A549 (cell line): ENCODE results near the gene RBSN. TPM values are rescaled to one million over a fixed set of nuclear protein-coding genes. Genes with fewer than 3 reads are reported as not detected.

Source experiments
- ATAC-seq, 2 experiments: fragments of 200-7000 bp in 1 of 2; fragments of >200 bp in 1 of 2; cut with Nextera tagmentation in 1 of 2; cut with Tn5 transposase in 1 of 2; 3 replicates each; pipeline versions ENCODE4 v1.8.0 to v1.9.1; 2018 to 2020; ENCODE audit warnings: mild to moderate bottlenecking in 1 of 2, moderate library complexity in 1 of 2
- CTCF ChIA-PET: fragments of 300-600 bp; sonication (Branson Sonifier 250); formaldehyde crosslinking; extraction: SDS; loops from one replicate; lab custom pipeline; 2021; ENCODE audit warnings: antibody characterized with exemption, inconsistent platforms; lab: Yijun Ruan, JAX
- POLR2A ChIA-PET: fragments of 350-600 bp; formaldehyde crosslinking; extraction: SDS; loops from one replicate; lab custom pipeline; 2021; ENCODE audit warnings: antibody characterized with exemption, inconsistent platforms; lab: Yijun Ruan, JAX
- DNase-seq, 2 experiments: peaks; one replicate each; pipeline versions ENCODE4 v3.0.0 to v3.0.0-alpha.2; 2011 to 2016; ENCODE audit warnings: low read depth in 1 of 2, low spot score in 1 of 2
- FAIRE-seq: peaks from 2 replicates; lab custom pipeline; 2011; peaks lifted over from hg19 to GRCh38; lab: Jason Lieb, UNC
- H3K27ac ChIP-seq, 2 experiments: fragments of >200 bp; sonication (Bioruptor Twin); formaldehyde crosslinking; 3 replicates each; pipeline ENCODE4 v1.5.1; 2016 to 2017
- H3K4me1 ChIP-seq: fragments of >200 bp; sonication (Bioruptor Twin); formaldehyde crosslinking; 3 replicates; pipeline ENCODE4 v1.6.1; 2016
- H3K4me2 ChIP-seq: fragments of >200 bp; sonication (Bioruptor Twin); formaldehyde crosslinking; 3 replicates; pipeline ENCODE4 v1.6.1; 2016
- H3K4me3 ChIP-seq: fragments of >200 bp; sonication (Bioruptor Twin); formaldehyde crosslinking; 3 replicates; pipeline ENCODE4 v1.5.1; 2016
- H3K9me3 ChIP-seq: fragments of >200 bp; sonication (Bioruptor Twin); formaldehyde crosslinking; 3 replicates; pipeline ENCODE4 v1.6.1; 2016
- EP300 ChIP-seq, 2 experiments: fragments of >200 bp; sonication (Bioruptor Twin); formaldehyde crosslinking; IDR thresholded peaks; 2 replicates in 1 of 2; 3 replicates in 1 of 2; pipeline ENCODE4 v1.6.1; 2016 to 2017
- HEYL ChIP-seq: fragments of 250-450 bp; sonication (Bioruptor Pico); IDR thresholded peaks from 2 replicates; pipeline ENCODE4 v1.8.0; 2021; ENCODE audit warnings: mild to moderate bottlenecking, moderate library complexity
- HOXB5 ChIP-seq: fragments of 250-450 bp; sonication (Bioruptor Pico); IDR thresholded peaks from 2 replicates; pipeline ENCODE4 v1.5.0; 2020; ENCODE audit warnings: mild to moderate bottlenecking, moderate library complexity
- JUNB ChIP-seq: fragments of >200 bp; sonication (Bioruptor Twin); formaldehyde crosslinking; IDR thresholded peaks from 2 replicates; pipeline ENCODE4 v1.6.1; 2016
- KDM1A ChIP-seq: fragments of 200-600 bp; sonication (generic); IDR thresholded peaks from 2 replicates; pipeline ENCODE4 v1.6.1; 2016; ENCODE audit warnings: low read depth, mild to moderate bottlenecking
- MYC ChIP-seq: IDR thresholded peaks from 2 replicates; pipeline ENCODE4 v1.6.1; 2012; ENCODE audit warnings: mild to moderate bottlenecking, inconsistent platforms, low read length, improper control_type of control experiment, borderline replicate concordance
- POLR2A ChIP-seq: IDR thresholded peaks from 2 replicates; pipeline ENCODE4 v1.6.1; 2012; ENCODE audit warnings: mild to moderate bottlenecking, low read length
- RNF2 ChIP-seq: fragments of 200-600 bp; sonication (generic); IDR thresholded peaks from 2 replicates; pipeline ENCODE4 v1.6.1; 2016; ENCODE audit warnings: low read depth, mild to moderate bottlenecking, antibody characterized with exemption, moderate library complexity, borderline replicate concordance
- SREBF2 ChIP-seq: fragments of 450-650 bp; IDR thresholded peaks from 2 replicates; pipeline ENCODE4 v1.6.1; 2014; ENCODE audit warnings: mild to moderate bottlenecking, moderate library complexity
- ZNF302 ChIP-seq: fragments of 250-450 bp; sonication (Bioruptor Pico); IDR thresholded peaks from 2 replicates; pipeline ENCODE4 v1.9.0; 2021; ENCODE audit warnings: inconsistent platforms, mild to moderate bottlenecking, moderate library complexity
- ZSCAN20 ChIP-seq: fragments of 250-450 bp; sonication (Bioruptor Pico); IDR thresholded peaks from 2 replicates; pipeline ENCODE4 v1.8.0; 2022; ENCODE audit warnings: mild to moderate bottlenecking, moderate library complexity
- WGBS: methylation state at CpG from one replicate; pipeline ENCODE4 v1.1.6; 2017; ENCODE audit errors: missing lambda C conversion rate; 5-methylcytosine and 5-hydroxymethylcytosine counted together
- polyA plus RNA-seq, 4 experiments: library from polyadenylated mRNA; depleted of rRNA in 3 of 4; stranded (reverse); fragments of >200 nt; fragmentation: RNase III in 1 of 4; extraction: RNeasy Plus Mini Kit Qiagen cat#74134 plus additional on column Dnase treatment in 1 of 4; gene quantifications; 2 replicates in 3 of 4; 3 replicates in 1 of 4; pipeline ENCODE4 v1.2.3, GENCODE V29; 2011 to 2017
- TF ChIP-seq, protein P1 (sequence below): fragments of 250-450 bp; sonication (Bioruptor Pico); IDR thresholded peaks from 2 replicates; pipeline ENCODE4 v1.5.0; 2020; ENCODE audit warnings: low read depth, mild to moderate bottlenecking, moderate library complexity
- TF ChIP-seq, protein P2 (sequence below): fragments of >200 bp; sonication (Bioruptor Twin); formaldehyde crosslinking; IDR thresholded peaks from 3 replicates; pipeline ENCODE4 v1.6.1; 2016
- TF ChIP-seq, protein P3 (sequence below): fragments of 250-450 bp; sonication (Bioruptor Pico); IDR thresholded peaks from 2 replicates; pipeline ENCODE4 v1.5.0; 2021; ENCODE audit warnings: mild to moderate bottlenecking, moderate library complexity, borderline replicate concordance
- TF ChIP-seq, protein P4 (sequence below): fragments of 200-600 bp; sonication (generic); IDR thresholded peaks from 2 replicates; pipeline ENCODE4 v1.6.1; 2016; ENCODE audit warnings: antibody characterized with exemption, mild to moderate bottlenecking, moderate library complexity

Gene RBSN
- polyA plus RNA-seq, 2 of the 4 experiments (the other 2 are of a cell fraction), result 9.5 to 14.9 TPM

DNA sequence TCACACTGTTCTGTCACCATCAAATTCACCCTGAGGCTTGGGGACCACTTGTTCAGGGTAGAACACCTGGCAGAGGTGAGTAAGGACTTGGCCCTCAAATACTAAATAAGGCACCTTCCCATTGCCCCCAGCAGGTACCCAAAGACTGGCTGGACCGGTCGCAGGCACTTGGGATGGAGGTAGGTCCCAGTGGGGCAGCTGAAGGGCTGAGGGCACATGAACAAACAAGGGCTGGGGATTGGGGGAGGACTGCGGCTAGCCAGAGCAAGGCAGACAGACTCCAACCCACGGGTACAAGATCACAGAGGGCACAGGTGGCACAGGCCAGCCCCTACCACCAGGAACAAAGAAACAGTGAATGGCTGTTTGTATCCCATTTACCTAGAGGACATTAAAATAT, 35.7 kb downstream of the RBSN start:
- no peaks in the 10 kb centered on the region for H3K9me3 ChIP-seq
- 83% methylated on average over 3 of the region's 4 CpGs for WGBS
- TF ChIP-seq HOXB5 (CRISPR knock-in tag) (no peak), KDM1A (no peak), JUNB (no peak), ZSCAN20 (no peak), RNF2 (no peak), MYC (no peak), SREBF2 (no peak)
- TF ChIP-seq, protein P1, sequence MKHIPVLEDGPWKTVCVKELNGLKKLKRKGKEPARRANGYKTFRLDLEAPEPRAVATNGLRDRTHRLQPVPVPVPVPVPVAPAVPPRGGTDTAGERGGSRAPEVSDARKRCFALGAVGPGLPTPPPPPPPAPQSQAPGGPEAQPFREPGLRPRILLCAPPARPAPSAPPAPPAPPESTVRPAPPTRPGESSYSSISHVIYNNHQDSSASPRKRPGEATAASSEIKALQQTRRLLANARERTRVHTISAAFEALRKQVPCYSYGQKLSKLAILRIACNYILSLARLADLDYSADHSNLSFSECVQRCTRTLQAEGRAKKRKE, result no peak
- TF ChIP-seq, protein P2, sequence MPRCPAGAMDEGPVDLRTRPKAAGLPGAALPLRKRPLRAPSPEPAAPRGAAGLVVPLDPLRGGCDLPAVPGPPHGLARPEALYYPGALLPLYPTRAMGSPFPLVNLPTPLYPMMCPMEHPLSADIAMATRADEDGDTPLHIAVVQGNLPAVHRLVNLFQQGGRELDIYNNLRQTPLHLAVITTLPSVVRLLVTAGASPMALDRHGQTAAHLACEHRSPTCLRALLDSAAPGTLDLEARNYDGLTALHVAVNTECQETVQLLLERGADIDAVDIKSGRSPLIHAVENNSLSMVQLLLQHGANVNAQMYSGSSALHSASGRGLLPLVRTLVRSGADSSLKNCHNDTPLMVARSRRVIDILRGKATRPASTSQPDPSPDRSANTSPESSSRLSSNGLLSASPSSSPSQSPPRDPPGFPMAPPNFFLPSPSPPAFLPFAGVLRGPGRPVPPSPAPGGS, result no peak
- TF ChIP-seq, all 56 proteins: peak for 0
- no peak for ATAC-seq
- peaks cover 12% of the 10 kb centered on the region for H3K4me1 ChIP-seq
- DNase-seq, result no peak
- ChIA-PET POLR2A (no interaction called here), CTCF (interaction anchor here (1.0 kb wide), 1 partner anchor 42 kb away, joined by 3 read pairs; no protein-coding TSS in a partner anchor)
- H3K4me2 ChIP-seq, result peak overlapping the region; percentile 89
- H3K27ac ChIP-seq, result 0 out of 6 replicates have a peak overlapping the region, but pooled peaks of 1 of the 2 experiments have one; percentile 15
- FAIRE-seq, result no peak
- peak overlapping the region; percentile 87; the same call in 2 of the 3 replicates for H3K4me3 ChIP-seq

DNA sequence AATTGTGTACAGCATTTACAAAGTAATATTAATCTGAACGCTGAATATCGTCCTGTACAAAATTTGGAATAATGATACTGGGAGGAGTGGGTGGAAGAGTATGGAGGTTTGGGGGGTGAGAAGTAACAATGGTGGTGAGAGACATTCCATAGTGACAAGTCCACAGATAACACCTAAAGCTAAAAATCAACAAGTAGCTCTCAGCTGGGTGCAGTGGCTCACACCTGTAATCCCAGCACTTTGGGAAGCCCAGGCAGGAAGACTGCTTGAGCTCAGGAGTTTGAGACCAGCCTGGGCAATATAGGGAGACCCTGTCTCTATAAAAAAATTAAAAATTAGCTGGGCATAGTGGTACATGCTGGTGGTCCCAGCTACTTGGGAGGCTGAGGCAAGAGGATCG, 38.9 kb downstream of the RBSN start:
- no peaks in the 10 kb centered on the region for H3K9me3 ChIP-seq
- ChIA-PET POLR2A (interaction anchor here (0.6 kb wide), 1 partner anchor 15 kb away, joined by 4 read pairs; no protein-coding TSS in a partner anchor), CTCF (interaction anchor here (0.7 to 1.1 kb wide), 3 partner anchors 9 to 271 kb away, joined by 3 read pairs; no protein-coding TSS in a partner anchor)
- H3K27ac ChIP-seq, result no peak overlapping the region
- H3K4me2 ChIP-seq, result no peak overlapping the region
- TF ChIP-seq HEYL (CRISPR knock-in tag) (no peak), EP300 (IDR thresholded peaks at IDR 0.05) (no peak), POLR2A (no peak), ZNF302 (no peak)
- TF ChIP-seq, protein P3, sequence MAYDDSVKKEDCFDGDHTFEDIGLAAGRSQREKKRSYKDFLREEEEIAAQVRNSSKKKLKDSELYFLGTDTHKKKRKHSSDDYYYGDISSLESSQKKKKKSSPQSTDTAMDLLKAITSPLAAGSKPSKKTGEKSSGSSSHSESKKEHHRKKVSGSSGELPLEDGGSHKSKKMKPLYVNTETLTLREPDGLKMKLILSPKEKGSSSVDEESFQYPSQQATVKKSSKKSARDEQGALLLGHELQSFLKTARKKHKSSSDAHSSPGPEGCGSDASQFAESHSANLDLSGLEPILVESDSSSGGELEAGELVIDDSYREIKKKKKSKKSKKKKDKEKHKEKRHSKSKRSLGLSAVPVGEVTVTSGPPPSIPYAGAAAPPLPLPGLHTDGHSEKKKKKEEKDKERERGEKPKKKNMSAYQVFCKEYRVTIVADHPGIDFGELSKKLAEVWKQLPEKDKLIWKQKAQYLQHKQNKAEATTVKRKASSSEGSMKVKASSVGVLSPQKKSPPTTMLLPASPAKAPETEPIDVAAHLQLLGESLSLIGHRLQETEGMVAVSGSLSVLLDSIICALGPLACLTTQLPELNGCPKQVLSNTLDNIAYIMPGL (CRISPR knock-in tag), result no peak
- TF ChIP-seq, protein P4, sequence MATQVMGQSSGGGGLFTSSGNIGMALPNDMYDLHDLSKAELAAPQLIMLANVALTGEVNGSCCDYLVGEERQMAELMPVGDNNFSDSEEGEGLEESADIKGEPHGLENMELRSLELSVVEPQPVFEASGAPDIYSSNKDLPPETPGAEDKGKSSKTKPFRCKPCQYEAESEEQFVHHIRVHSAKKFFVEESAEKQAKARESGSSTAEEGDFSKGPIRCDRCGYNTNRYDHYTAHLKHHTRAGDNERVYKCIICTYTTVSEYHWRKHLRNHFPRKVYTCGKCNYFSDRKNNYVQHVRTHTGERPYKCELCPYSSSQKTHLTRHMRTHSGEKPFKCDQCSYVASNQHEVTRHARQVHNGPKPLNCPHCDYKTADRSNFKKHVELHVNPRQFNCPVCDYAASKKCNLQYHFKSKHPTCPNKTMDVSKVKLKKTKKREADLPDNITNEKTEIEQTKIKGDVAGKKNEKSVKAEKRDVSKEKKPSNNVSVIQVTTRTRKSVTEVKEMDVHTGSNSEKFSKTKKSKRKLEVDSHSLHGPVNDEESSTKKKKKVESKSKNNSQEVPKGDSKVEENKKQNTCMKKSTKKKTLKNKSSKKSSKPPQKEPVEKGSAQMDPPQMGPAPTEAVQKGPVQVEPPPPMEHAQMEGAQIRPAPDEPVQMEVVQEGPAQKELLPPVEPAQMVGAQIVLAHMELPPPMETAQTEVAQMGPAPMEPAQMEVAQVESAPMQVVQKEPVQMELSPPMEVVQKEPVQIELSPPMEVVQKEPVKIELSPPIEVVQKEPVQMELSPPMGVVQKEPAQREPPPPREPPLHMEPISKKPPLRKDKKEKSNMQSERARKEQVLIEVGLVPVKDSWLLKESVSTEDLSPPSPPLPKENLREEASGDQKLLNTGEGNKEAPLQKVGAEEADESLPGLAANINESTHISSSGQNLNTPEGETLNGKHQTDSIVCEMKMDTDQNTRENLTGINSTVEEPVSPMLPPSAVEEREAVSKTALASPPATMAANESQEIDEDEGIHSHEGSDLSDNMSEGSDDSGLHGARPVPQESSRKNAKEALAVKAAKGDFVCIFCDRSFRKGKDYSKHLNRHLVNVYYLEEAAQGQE, result no peak
- no peak overlapping the region for H3K4me3 ChIP-seq
- ATAC-seq (no peak), FAIRE-seq (no peak), DNase-seq (no peak)
- 95% methylated on average over 3 of the region's 3 CpGs for WGBS
- H3K4me1 ChIP-seq, result peaks cover 12% of the 10 kb centered on the region
